Neural cell (in vitro differentiated cells): ENCODE data around the gene CTDSPL.

Experiments
- CTCF ChIP-seq: fragments of 450-650 bp; IDR thresholded peaks from 2 replicates; pipeline ENCODE4 v1.5.1; 2014; ENCODE audit warnings: antibody characterized with exemption, mild to moderate bottlenecking, moderate library complexity; ENCODE audit not compliant: poor library complexity, severe bottlenecking
- EP300 ChIP-seq: fragments of 450-650 bp; conservative IDR thresholded peaks from 2 replicates; pipeline ENCODE4 v1.6.1; 2014; ENCODE audit warnings: antibody characterized with exemption, mild to moderate bottlenecking, moderate library complexity; ENCODE audit not compliant: poor library complexity, severe bottlenecking
- EZH2 ChIP-seq: fragments of 200-600, 300-800 bp; shearing (Covaris generic), sonication (generic); IDR thresholded peaks from 2 replicates; pipeline ENCODE4 v1.6.1; 2014; ENCODE audit warnings: antibody characterized with exemption, low read length, borderline replicate concordance, mild to moderate bottlenecking; ENCODE audit not compliant: insufficient read depth, poor library complexity, severe bottlenecking
- POLR2AphosphoS5 ChIP-seq: IDR thresholded peaks from 2 replicates; pipeline ENCODE4 v1.6.1; 2012
- RAD21 ChIP-seq: fragments of 450-650 bp; conservative IDR thresholded peaks from 2 replicates; pipeline ENCODE4 v1.6.1; 2014; ENCODE audit warnings: antibody characterized with exemption, mild to moderate bottlenecking, moderate library complexity
- REST ChIP-seq: IDR thresholded peaks from 2 replicates; pipeline ENCODE4 v1.6.1; 2012; ENCODE audit warnings: borderline replicate concordance
- SMC3 ChIP-seq: fragments of 450-650 bp; conservative IDR thresholded peaks from 2 replicates; pipeline ENCODE4 v1.6.1; 2014; ENCODE audit warnings: antibody characterized with exemption, mild to moderate bottlenecking, moderate library complexity; ENCODE audit not compliant: poor library complexity
- TAF1 ChIP-seq: IDR thresholded peaks from 2 replicates; pipeline ENCODE4 v1.6.1; 2012; ENCODE audit warnings: low read depth

- TF ChIP-seq CTCF: no peak
- no peak for TF ChIP-seq EZH2
- no peak for TF ChIP-seq POLR2AphosphoS5
- TF ChIP-seq EP300: no peak
- no peak for TF ChIP-seq TAF1
- TF ChIP-seq RAD21: no peak
- TF ChIP-seq REST: no peak
- TF ChIP-seq SMC3: no peak
Measured at GRCh38 chr3:37886395-37886794, 24.7 kb downstream of the CTDSPL start.
